IMR-90 (cell line): ENCODE data around the gene GATA5. TPM values are rescaled to one million over a fixed set of nuclear protein-coding genes. Genes with fewer than 3 reads are reported as not detected.

ENCODE experiments used
- ATAC-seq: fragments of 200-7000 bp; cut with Tn5 transposase; 2 replicates; pipeline ENCODE4 v1.9.1; 2020; ENCODE audit warnings: low read depth, mild to moderate bottlenecking, moderate library complexity
- BruUV-seq: library from RNA; stranded (reverse); fragments of 400-500 nt; replicated peaks from 2 replicates; lab custom pipeline; 2021; lab: Mats Ljungman, UMichigan
- CTCF ChIA-PET: fragments of 300-600 bp; formaldehyde crosslinking; extraction: SDS; loops from one replicate; lab custom pipeline; 2021; ENCODE audit warnings: antibody characterized with exemption; lab: Yijun Ruan, JAX
- POLR2A ChIA-PET: fragments of 300-600 bp; sonication (Branson Sonifier 250); formaldehyde crosslinking; loops from one replicate; lab custom pipeline; 2022; ENCODE audit warnings: antibody characterized with exemption; ENCODE audit not compliant: unreplicated experiment; lab: Charles Lee
- DNase-seq: peaks from one replicate; pipeline ENCODE4 v3.0.0; 2013
- H2AFZ ChIP-seq: replicated peaks from 2 replicates; pipeline ENCODE3; 2013; ENCODE audit warnings: low read length, mild to moderate bottlenecking; ENCODE audit not compliant: poor library complexity
- H2AK5ac ChIP-seq: 2 replicates; pipeline ENCODE4 v1.6.1; 2013; ENCODE audit warnings: low read depth, low read length, inconsistent platforms
- H2AK9ac ChIP-seq: replicated peaks from 2 replicates; pipeline ENCODE3; 2013; ENCODE audit warnings: mild to moderate bottlenecking, low read depth, low read length, moderate library complexity; ENCODE audit not compliant: poor library complexity
- H2BK120ac ChIP-seq: 2 replicates; pipeline ENCODE4 v1.6.1; 2013; ENCODE audit warnings: low read depth, low read length, inconsistent platforms
- H2BK15ac ChIP-seq: 3 replicates; pipeline ENCODE4 v1.6.1; 2013; ENCODE audit warnings: low read depth, low read length, inconsistent platforms
- H2BK20ac ChIP-seq: 2 replicates; pipeline ENCODE4 v1.6.1; 2013; ENCODE audit warnings: low read depth, mild to moderate bottlenecking, inconsistent platforms, low read length, moderate library complexity
- H2BK5ac ChIP-seq: 2 replicates; pipeline ENCODE4 v1.6.1; 2013; ENCODE audit warnings: mild to moderate bottlenecking, low read depth, low read length, inconsistent platforms; ENCODE audit not compliant: poor library complexity, severe bottlenecking
- H3K14ac ChIP-seq: replicated peaks from 2 replicates; pipeline ENCODE4 v1.6.1; 2013; ENCODE audit warnings: low read depth, low read length, inconsistent platforms
- H3K18ac ChIP-seq: 2 replicates; pipeline ENCODE4 v1.6.1; 2013; ENCODE audit warnings: low read depth, low read length, control low read depth
- H3K23ac ChIP-seq: 2 replicates; pipeline ENCODE4 v1.6.1; 2013; ENCODE audit warnings: low read depth, low read length, inconsistent platforms
- H3K27ac ChIP-seq: 2 replicates; pipeline ENCODE4 v1.5.1; 2013; ENCODE audit warnings: mild to moderate bottlenecking, control low read depth, low read length; ENCODE audit not compliant: insufficient read depth
- H3K27me3 ChIP-seq: 2 replicates; pipeline ENCODE4 v1.6.1; 2013; ENCODE audit warnings: low read length; ENCODE audit not compliant: control insufficient read depth, insufficient read depth
- H3K36me3 ChIP-seq: 2 replicates; pipeline ENCODE4 v1.6.1; 2013; ENCODE audit warnings: low read length, mixed read lengths; ENCODE audit not compliant: control insufficient read depth, insufficient read depth
- H3K4ac ChIP-seq: 2 replicates; pipeline ENCODE4 v1.6.1; 2013; ENCODE audit warnings: low read depth, low read length, inconsistent platforms
- H3K4me1 ChIP-seq: 2 replicates; pipeline ENCODE4 v1.6.1; 2013; ENCODE audit warnings: low read length, mixed read lengths; ENCODE audit not compliant: control insufficient read depth, insufficient read depth
- H3K4me2 ChIP-seq: 2 replicates; pipeline ENCODE4 v1.6.1; 2013; ENCODE audit warnings: low read depth, mild to moderate bottlenecking, control low read depth, low read length, moderate library complexity
- H3K4me3 ChIP-seq: 2 replicates; pipeline ENCODE4 v1.5.1; 2013; ENCODE audit warnings: low read depth, mild to moderate bottlenecking, control low read depth, low read length, moderate library complexity; ENCODE audit not compliant: insufficient read depth
- H3K56ac ChIP-seq: 2 replicates; pipeline ENCODE4 v1.6.1; 2013; ENCODE audit warnings: low read length, inconsistent platforms; ENCODE audit not compliant: insufficient read depth; ENCODE audit errors: extremely low read depth
- H3K79me1 ChIP-seq, 2 experiments: 2 replicates each; pipeline ENCODE4 v1.6.1; 2013; ENCODE audit warnings: low read length in 2 of 2, inconsistent platforms in 1 of 2, low read depth in 1 of 2
- H3K9ac ChIP-seq: 2 replicates; pipeline ENCODE4 v1.6.1; 2013; ENCODE audit warnings: low read depth, low read length, control low read depth
- H3K9me1 ChIP-seq: 2 replicates; pipeline ENCODE4 v1.6.1; 2013; ENCODE audit warnings: low read length, inconsistent platforms; ENCODE audit not compliant: insufficient read depth
- H3K9me3 ChIP-seq: 2 replicates; pipeline ENCODE4 v1.6.1; 2013; ENCODE audit warnings: low read length; ENCODE audit not compliant: control insufficient read depth, insufficient read depth
- H4K20me1 ChIP-seq: 2 replicates; pipeline ENCODE4 v1.6.1; 2013; ENCODE audit warnings: low read length, inconsistent platforms; ENCODE audit not compliant: insufficient read depth
- H4K5ac ChIP-seq: 2 replicates; pipeline ENCODE4 v1.6.1; 2013; ENCODE audit warnings: mild to moderate bottlenecking, low read depth, low read length, control low read depth
- H4K8ac ChIP-seq, 2 experiments: 2 replicates each; pipeline ENCODE4 v1.6.1; 2013; ENCODE audit warnings: low read depth in 2 of 2, low read length in 2 of 2, control low read depth in 1 of 2, inconsistent platforms in 1 of 2
- H4K91ac ChIP-seq: 2 replicates; pipeline ENCODE4 v1.6.1; 2013; ENCODE audit warnings: low read depth, low read length, inconsistent platforms; ENCODE audit not compliant: insufficient read depth
- CEBPB ChIP-seq: IDR thresholded peaks from 2 replicates; pipeline ENCODE4 v1.6.1; 2012; ENCODE audit warnings: low read depth, low read length, improper control_type of control experiment
- MAZ ChIP-seq: IDR thresholded peaks from 2 replicates; pipeline ENCODE4 v1.6.1; 2012; ENCODE audit warnings: low read depth, mild to moderate bottlenecking, low read length, improper control_type of control experiment, moderate library complexity, borderline replicate concordance
- RAD21 ChIP-seq: IDR thresholded peaks from 2 replicates; pipeline ENCODE4 v1.6.1; 2012; ENCODE audit warnings: low read length, improper control_type of control experiment
- RCOR1 ChIP-seq: IDR thresholded peaks from 2 replicates; pipeline ENCODE4 v1.6.1; 2012; ENCODE audit warnings: mild to moderate bottlenecking, low read length, improper control_type of control experiment; ENCODE audit not compliant: insufficient replicate concordance
- WGBS, 2 experiments: methylation state at CpG; one replicate each; pipeline versions ENCODE4 v1.1.5 to v1.1.7; 2013; ENCODE audit warnings: missing lambda C conversion rate in 2 of 2; ENCODE audit not compliant: insufficient read length in 1 of 2; ENCODE audit errors: extremely low coverage in 2 of 2; 5-methylcytosine and 5-hydroxymethylcytosine counted together
- dilution Hi-C: fragments of 300-500 bp; cut with HindIII; formaldehyde crosslinking; loops from one replicate; pipeline ENCODE4 v1.14.3; 2018; ENCODE audit warnings: low sequenced_read_pairs; ENCODE audit not compliant: unreplicated experiment
- in situ Hi-C: fragments of 300-500 bp; cut with MboI; formaldehyde crosslinking; loops from 3 replicates; pipeline ENCODE4 v1.14.3; 2019; ENCODE audit warnings: low sequenced_read_pairs, inconsistent platforms, mixed read lengths
- intact Hi-C: fragments of 100-400 bp; cut with micrococcal nuclease; formaldehyde crosslinking; loops from 2 replicates; pipeline ENCODE4 v1.10.0; 2022
- polyA plus RNA-seq, 3 experiments: library from polyadenylated mRNA; depleted of rRNA; stranded (reverse); fragments of >200 nt; gene quantifications; 2 replicates each; pipeline ENCODE4 v1.2.3, GENCODE V29; 2012; ENCODE audit warnings: low replicate concordance in 1 of 3
- total RNA-seq: library from RNA; depleted of rRNA; stranded (reverse); fragments of >200 nt; gene quantifications from 2 replicates; pipeline ENCODE4 v1.2.3, GENCODE V29; 2012
- TF ChIP-seq, protein P1 (sequence below): conservative IDR thresholded peaks from 2 replicates; pipeline ENCODE4 v1.5.1; 2012; ENCODE audit warnings: mild to moderate bottlenecking, low read depth, low read length, improper control_type of control experiment

The GATA5 gene
- total and polyA plus RNA-seq, 2 of the 4 experiments (the other 2 are of a cell fraction), result not detected

DNA sequence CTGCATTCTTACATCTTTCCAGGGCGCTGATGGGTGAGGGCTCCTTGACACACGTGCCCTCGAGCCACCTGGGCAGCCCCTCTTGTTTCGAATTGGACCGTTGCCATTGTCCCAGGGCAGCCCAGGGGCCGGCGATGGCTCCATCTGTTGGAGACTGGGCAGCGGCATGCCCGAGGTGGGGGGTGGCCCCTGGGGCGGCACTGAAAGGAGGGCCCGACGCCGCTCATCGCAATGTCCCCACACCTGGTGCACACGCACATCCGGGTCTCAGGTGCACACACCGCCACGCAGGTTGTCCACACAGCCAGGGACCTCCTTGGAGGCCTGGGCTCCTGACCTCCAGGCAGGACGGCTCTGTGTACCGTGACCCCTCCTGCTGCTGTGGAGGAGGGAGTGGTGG, 18.0 kb downstream of the GATA5 start:
- Histone ChIP-seq H3K27me3 (peaks cover 65% of the 10 kb centered on the region), H3K4ac (no peak overlapping the region)
- POLR2A ChIA-PET, result no interaction called here

More for the DNA sequence above, 18.0 kb downstream of the GATA5 start:
- Histone ChIP-seq H3K18ac (no peak overlapping the region), H3K56ac (no peak overlapping the region), H3K23ac (no peak overlapping the region), H3K36me3 (no peaks in the 10 kb centered on the region), H2BK120ac (no peak overlapping the region), H3K79me1 (no peaks in the 10 kb centered on the region), H4K5ac (no peak overlapping the region), H2BK15ac (no peak overlapping the region), H3K4me2 (no peak overlapping the region), H4K91ac (no peak overlapping the region), H3K4me1 (no peaks in the 10 kb centered on the region), H2AFZ (no peak overlapping the region), H3K9ac (no peak overlapping the region), H3K4me3 (no peak overlapping the region), H3K14ac (no peak overlapping the region), H3K9me3 (no peaks in the 10 kb centered on the region), H3K9me1 (no peaks in the 10 kb centered on the region), H4K8ac (no peak overlapping the region), H2BK5ac (no peak overlapping the region), H2AK9ac (no peak overlapping the region), H2BK20ac (no peak overlapping the region), H4K20me1 (no peaks in the 10 kb centered on the region), H3K27ac (no peak overlapping the region), H2AK5ac (no peak overlapping the region)
- no peak for ATAC-seq
- BruUV-seq, result no TSS peak
- TF ChIP-seq RAD21 (no peak), CEBPB (no peak), MAZ (no peak), RCOR1 (no peak)
- TF ChIP-seq, protein P1, sequence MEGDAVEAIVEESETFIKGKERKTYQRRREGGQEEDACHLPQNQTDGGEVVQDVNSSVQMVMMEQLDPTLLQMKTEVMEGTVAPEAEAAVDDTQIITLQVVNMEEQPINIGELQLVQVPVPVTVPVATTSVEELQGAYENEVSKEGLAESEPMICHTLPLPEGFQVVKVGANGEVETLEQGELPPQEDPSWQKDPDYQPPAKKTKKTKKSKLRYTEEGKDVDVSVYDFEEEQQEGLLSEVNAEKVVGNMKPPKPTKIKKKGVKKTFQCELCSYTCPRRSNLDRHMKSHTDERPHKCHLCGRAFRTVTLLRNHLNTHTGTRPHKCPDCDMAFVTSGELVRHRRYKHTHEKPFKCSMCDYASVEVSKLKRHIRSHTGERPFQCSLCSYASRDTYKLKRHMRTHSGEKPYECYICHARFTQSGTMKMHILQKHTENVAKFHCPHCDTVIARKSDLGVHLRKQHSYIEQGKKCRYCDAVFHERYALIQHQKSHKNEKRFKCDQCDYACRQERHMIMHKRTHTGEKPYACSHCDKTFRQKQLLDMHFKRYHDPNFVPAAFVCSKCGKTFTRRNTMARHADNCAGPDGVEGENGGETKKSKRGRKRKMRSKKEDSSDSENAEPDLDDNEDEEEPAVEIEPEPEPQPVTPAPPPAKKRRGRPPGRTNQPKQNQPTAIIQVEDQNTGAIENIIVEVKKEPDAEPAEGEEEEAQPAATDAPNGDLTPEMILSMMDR, result no peak
- intact Hi-C loops (no loop called here), dilution Hi-C loops (no loop called here), in situ Hi-C loops (no loop called here)
- CTCF ChIA-PET, result no interaction called here
- no peak for DNase-seq
- WGBS, 2 experiments, result 70% methylated on average over 6 of the region's 20 CpGs; no CpG with 5 or more reads in 1 of the 2 experiments
